Measurements from ENCODE around the gene USP24.
A peak's percentile ranks its signal among the peaks of the same experiment; 100 is the strongest.

The USP24 gene

GRCh38 chr1:55103891-55104290 is 111.3 kb downstream of the USP24 start:
- no peak for DNase-seq

DNA sequence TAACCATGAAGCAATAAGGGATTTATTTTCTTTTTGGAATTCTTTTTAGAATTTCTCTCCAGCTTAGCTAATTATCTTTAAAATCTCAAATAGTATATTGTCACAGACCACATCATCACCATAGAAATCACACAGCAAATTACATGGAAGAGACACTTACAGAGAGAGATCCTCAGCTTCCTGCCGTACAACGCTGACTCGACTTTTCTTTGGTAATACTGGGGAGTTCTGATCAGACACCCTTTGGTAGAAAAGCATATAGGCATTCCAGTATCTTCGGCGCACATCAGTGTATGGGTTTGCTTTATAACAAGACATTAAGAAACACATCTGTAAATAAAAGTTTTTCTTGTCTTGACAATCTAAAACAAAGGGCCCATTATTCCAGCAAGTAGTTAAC is 120.1 kb downstream of the USP24 start:
- no peak for DNase-seq

GRCh38 chr1:55092475-55092874 is 122.7 kb downstream of the USP24 start:
- DNase-seq, result no peak

GRCh38 chr1:55089683-55090082 is 125.5 kb downstream of the USP24 start:
- no peak for DNase-seq

- DNase-seq, result no peak
Observed at GRCh38 chr1:55088413-55088812, 126.8 kb downstream of the USP24 start.

- DNase-seq, result no peak
Observed at GRCh38 chr1:55087439-55087838, 127.7 kb downstream of the USP24 start.

DNA sequence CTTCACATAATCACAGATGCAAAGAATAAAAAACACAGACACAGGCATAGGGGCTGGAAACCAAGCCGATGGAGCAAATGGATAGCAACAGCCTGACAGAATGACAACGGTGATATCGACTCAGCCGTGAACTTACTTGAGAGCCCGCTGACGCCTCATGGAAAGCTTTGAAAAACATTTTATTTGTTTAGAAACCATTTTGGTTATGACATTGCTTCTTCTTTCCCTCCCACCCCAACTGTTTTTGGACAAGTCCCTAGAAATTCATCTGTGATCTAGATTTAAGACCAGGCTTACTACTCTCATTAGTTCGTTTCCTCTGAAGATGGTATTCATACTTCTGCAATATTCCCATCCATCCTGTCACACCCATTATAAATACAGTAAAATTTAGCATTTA is 130.9 kb downstream of the USP24 start:
- no peak for DNase-seq

- DNase-seq, result no peak
Observed at GRCh38 chr1:55081905-55082296, 133.3 kb downstream of the USP24 start.

DNA sequence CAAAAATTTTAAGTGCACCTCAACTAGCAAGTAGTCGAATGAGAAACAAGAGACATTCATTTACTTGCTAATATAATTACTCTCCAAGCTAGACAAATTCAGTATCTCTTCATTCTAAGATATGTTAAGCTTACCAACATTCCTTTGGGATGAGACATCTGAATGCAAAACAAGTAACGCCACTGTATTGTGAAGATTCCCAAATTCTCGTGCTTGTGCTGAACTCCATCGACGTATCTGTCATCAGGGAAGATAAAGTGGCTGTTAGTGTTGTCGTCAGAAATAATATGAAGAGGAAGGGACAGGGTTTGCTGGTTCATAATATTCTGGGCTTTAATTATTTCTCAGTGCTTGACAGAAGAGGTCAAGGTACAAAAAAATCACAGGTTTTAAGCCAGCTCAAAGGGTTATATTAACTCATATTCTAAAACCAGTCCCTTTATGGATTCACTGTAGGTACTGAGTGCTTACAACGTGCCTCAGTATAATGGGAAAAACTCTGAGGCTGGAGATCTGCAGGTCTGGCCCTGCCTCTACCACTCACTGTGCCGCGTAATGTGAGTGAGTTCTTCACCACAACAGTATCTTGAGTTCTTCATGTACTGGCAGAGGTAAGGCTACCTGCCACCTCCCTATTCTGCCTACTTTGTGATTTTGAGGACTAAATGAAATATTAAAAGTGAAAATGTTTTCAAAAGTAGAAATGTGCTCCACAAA is 133.8 kb downstream of the USP24 start:
- DNase-seq, result no peak

- no peak for DNase-seq
Observed at GRCh38 chr1:55079651-55080050, 135.5 kb downstream of the USP24 start.

- no peak for DNase-seq
Observed at GRCh38 chr1:55078470-55078869, 136.7 kb downstream of the USP24 start.

- DNase-seq, result no peak
Observed at GRCh38 chr1:55076356-55076755, 138.8 kb downstream of the USP24 start.

- no peak for DNase-seq
Observed at GRCh38 chr1:55074455-55074854, 140.7 kb downstream of the USP24 start.

DNA sequence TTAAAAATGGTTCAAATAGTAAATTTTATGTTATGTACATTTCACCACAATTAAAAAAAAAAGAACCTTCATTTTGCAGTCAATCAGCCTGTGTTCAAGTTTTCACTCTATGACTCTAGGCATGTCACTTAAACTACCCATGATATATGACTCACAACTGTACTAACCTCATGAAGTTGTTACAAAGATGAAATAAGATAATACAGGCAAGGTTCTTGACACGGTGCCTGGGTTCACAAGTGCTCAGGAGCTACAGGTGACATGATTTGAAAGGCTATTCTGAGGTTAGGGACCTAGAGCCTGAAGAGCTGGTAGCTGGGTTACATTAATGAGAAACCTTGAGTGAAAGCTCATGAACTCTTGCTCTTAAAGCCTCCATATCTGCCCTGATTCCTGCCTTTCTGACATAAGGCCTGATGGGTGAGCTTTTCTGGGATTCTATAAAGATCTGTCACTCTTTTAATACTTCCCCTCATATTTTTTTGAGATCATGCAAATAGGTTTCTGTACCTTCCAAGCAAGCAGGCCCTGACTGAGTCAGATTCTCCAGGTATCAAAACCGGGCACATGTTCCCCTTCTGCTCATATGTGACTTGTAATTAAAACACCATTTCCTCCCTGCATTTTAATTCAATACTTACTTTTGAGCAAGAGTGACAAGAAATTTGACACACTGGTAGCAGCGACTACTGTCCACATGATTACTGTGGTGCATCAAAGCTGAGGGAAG is 141.8 kb downstream of the USP24 start:
- no peak for DNase-seq

GRCh38 chr1:55071477-55071876 is 143.7 kb downstream of the USP24 start:
- DNase-seq, result peak; percentile 86

DNA sequence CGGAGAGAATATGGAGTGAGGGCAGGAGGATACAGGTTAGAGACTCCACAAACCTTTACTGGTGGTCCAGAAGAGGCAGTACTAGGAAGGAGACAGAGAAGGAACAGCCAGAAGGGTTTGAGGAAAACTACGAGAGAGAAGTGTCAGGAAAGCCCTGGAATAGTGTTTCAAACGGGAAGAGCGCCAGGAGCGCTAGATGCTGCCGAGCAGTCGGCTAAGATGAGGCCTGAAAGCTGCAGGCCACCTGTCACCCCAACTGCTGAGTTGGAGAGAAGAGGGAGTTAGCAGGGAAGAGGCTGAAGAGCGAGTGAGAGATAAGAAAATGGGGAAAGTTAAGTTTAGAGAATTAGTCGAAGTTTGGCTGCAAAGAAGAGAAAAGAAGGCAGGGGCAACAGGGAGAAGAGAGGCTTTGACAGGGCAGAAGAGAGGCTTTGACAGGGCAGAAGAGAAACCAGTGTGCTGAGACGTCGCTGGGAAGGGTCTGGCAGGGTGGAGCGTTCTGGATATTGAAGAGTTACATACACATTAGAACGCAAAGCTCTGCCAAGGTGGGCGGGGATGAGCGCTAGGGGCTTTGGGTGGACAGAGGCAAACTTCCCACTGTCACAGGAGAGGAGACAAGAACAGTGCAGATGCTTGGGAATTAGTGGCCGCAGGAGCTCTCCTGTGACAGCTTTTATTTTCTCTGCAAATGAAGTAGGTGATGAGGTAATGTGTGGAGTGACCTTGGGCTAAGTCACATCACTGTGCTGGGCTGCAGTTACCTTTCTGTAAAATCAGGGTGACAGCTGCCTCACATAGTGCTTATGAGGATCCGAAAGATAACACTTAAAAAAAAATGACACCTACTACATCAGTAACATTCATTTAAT is 144.6 kb downstream of the USP24 start:
- peak; percentile 23 for DNase-seq

DNA sequence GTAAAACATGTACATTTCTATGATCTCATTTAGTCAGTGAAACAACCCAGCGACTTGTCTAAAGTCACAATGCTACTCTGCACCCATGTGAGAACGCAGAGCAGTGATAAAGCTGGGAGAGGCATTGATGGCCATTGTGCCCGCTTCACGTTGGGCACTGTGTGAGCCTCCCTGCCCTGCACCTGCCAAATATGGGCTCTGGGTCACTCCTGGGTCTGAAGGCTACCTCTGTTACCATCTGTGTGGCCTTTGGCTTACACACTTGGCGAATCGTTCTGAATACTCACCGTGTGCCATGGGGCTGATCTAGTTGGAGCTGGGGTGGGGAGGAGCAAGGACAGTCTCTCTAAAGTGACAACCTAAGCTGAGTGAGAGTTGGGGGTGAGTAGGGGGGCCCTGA is 145.9 kb downstream of the USP24 start:
- peak; percentile 22 for DNase-seq

DNA sequence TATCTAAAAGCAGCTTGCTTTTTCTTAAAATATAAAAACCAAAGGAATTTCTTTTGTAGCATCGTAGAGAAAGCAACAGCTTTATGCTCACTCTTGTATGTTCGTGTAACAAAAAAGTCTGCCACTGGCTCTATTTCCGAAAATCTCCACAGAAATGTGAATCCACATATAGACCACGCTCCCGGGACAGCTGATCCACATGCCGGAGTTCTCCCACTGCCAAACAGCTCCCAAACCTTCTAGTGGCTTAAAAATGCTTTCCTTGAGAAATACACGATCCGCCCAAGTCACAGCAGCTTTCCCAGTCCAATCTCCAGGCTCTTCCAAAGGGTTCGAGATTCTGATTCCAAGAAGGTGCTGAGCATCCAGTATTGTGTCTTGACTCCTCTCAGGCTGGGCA is 146.5 kb downstream of the USP24 start:
- DNase-seq, result peak; percentile 39

DNA sequence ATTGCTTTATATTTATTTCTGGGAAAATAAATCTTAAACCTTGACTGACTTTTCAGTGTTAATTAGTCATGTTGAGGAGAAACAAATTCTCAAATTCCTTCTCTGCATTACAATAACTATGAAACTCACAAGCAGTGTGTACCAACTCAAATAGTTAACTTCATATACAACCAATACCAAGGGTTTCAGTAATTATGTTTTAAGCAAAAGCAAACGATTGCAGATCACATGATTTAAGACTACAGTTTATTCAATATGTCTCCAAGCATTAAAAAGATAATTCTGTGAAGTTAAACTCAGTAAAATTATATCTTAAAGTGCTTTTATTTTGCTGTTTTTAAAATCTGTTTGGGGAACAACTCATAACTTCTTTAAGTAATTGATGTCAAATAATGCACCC is 147.2 kb downstream of the USP24 start:
- no peak for DNase-seq

DNA sequence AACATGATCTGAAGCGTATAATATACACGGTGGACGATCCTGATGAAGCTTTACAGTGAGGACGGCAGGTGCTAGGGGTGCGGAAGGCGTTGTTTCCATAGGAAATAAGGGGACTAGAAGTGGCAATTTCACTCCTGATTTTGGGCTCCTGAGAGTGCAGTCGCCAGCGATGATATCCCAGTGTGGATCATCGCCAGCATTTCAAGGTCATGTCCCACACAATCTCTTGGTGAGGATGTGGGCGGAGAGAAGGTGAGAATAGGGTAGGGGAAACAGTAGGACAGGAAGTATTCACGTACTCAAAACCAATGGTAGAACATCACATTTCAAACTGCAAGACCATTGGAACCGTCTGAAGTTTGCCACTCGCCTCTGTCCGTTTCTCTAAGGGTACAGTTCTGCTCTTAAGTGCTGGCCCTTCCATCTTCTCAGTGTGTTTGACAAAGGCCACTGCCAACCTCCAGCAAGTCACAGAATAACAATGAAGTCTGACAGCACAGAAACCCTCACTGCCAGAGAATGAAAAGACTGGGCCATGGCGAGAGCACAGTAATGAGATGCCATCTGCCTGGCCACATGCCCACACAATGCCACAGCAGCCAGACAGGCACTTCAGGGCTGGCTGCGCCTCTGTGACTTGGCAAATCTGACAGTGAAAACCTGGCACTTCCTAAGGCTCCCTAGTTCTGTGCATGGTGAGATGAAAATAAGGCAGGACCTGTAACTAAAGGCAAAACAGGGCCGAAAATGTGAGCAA is 148.0 kb downstream of the USP24 start:
- DNase-seq, result peak; percentile 32

GRCh38 chr1:55065648-55066047 is 149.5 kb downstream of the USP24 start:
- DNase-seq, result peak; percentile 37

DNA sequence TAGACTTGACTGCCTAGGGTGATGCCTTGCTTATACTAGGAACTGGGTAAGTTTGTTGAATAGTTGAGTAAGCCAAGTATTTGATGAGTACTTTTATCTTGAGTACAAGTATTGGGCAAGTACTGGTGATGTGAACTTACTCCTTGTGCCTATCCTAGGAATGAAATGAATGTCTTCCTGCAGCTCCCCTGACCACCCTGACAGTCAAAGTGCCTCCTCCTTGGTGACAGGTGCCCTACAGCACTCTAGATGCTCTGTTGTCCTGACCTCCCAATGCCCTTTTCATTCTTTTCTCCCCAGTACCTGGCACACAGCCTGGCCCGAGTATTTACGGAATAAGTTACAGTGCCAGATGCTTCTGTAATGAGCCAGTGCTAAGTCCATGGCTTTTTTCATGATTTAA is 150.3 kb downstream of the USP24 start:
- DNase-seq, result peak; percentile 22

DNA sequence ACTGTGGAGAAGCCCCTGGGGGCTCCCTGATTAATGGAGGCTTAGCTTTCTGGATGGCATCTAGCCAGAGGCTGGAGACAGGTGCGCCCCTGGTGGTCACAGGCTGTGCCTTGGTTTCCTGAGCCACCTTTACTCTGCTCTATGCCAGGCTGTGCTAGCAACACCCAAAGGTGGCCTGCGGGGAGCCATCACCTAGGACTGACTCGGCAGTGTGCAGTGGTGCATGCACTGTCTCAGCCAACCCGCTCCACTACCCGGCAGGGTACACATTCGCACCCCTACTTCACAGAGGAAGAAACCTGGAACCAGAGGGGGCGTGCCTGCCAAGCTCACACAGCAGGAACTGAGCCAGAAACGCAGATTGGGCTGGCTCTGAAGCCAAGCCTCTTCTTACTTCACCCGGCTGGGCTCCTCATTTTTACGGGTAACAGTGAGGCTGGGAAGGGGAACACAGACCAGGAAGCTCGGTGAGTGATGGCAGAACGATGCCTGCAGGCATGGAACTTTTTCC is 151.0 kb downstream of the USP24 start:
- peak; percentile 63 for DNase-seq

All from islet precursor cell (in vitro differentiated cells).